Embryonic facial prominence (tissue), 1 donor: ENCODE results near the gene CTSW.
A peak's percentile ranks its signal among the peaks of the same experiment; 100 is the strongest.

ENCODE experiments used
- DNase-seq: peaks from one replicate; pipeline ENCODE4 v3.0.0-alpha.2; 2016; ENCODE audit errors: extremely low spot score

Gene CTSW

DNA sequence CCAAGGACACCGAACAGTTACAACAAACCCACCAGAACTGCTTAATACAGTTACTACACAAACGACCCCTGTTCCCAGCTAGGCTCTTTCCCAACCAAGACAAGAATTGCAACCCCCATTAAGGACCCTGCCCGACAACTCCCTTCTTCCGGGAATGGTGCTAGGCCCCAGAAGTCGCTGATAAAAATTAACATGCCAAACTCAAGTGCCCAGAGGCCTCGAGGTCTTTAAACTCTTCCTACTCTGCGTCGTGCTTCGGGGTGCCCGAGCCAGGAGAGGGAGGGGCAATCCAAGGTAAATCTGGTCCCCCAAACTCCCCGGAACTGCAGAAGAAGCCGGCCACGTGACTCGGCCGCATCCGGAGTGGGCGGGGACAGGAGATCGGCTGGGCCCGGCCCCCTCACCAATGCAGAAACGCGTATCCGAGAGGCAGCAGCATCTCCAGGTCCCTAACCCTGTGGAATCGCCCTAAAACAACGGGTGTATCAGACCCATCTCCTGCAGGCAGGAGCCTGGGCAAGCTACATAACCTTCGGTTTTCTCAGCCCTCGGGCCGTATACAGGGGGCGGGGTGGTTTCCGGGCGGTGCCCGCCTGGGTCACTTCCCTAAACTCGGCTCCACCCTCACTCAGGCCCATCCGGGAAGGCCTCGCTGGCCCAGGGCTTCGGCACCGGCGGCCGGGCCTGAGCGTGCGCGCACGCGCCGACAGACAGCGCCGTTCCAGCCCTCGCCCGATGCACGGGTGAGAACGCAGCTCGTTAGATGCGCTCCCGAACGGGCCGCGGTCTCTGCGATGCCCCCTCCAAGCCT lies 22.7 kb upstream of the CTSW start:
- DNase-seq = peak; percentile 4

DNA sequence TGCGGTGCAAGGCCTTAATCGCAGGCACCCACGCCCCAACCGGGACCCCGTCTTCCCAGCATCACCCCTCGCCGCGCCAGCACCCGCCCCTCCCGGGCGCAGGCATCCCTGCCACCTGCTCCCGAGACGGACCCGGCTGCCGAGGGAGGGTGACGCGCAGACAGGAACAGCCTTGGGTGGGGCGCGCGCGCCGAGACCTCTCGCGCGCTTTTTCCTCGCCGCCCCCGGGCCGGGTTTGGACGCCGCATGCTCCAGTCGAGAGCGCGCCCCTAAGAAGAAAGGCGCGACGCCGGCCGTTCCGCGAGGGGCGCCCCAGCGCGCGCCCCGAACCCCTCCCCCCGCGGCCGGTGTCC lies 22.2 kb upstream of the CTSW start:
- DNase-seq = no peak

DNA sequence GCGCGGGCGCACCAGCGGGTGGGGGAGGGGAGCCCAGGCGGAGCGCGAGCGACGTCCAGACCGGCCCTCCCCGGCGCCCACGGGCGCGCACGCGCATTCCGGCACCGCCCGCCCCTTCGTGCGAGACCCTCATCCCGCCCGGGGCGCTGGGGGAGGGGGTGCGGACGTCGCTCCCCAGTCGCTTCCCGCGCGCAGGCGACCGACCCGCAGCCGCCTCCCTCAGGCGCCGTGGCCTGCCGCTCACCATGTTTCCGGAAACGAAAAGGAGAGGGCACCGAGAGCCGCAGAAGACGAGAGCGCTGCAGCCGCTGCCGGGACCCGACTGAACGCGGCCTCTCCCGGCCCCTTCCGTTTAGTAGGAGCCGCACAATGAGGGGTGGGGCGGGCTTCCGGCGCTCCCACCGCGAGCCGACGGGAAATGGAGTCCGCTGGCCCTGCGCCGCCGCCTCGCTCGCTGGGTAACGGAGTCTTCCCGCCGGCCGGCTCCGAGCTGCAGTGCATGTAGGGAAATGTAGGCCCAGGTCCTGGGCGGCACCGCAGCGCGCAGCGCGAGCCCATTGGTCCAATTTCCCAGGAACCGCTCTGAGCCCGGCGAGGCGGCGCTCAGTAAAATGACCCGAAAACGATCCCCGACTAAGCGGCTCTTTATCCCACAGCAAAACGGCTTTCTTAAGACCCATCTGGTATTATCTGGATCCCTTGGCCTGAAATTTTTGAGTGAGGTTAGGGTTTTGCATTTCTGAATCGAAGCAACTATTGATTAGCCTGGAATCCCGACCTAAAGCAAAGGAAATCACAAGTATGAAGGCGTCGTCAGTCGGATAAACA lies 21.6 kb upstream of the CTSW start, which contains the start of gene CFL1:
Gene CFL1, minus strand, starts transcription at position 328 of the 828 bp plus-strand sequence. Its CDS starts 81 bp downstream, at position 247.
- DNase-seq = peak; percentile 95

DNA sequence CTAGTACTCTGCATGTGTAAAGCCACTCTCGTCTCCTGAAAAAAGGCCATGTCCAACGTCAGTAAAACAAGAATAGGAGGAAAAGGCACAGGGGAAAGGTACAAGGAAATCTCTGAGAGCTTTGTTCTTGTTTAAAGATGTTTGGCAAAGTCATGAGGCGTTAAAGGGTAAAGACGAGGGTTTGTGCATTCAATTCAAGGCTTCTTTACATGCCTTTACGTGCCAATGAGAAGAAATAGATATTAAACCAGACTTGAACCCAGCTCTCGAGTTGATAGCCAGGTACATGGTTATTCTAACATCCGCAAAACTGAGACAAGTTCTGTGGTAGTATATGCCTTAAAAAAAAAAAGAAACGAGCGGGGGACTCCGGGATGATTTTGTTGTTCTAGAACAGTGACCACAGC lies 21.0 kb upstream of the CTSW start:
- DNase-seq = no peak

DNA sequence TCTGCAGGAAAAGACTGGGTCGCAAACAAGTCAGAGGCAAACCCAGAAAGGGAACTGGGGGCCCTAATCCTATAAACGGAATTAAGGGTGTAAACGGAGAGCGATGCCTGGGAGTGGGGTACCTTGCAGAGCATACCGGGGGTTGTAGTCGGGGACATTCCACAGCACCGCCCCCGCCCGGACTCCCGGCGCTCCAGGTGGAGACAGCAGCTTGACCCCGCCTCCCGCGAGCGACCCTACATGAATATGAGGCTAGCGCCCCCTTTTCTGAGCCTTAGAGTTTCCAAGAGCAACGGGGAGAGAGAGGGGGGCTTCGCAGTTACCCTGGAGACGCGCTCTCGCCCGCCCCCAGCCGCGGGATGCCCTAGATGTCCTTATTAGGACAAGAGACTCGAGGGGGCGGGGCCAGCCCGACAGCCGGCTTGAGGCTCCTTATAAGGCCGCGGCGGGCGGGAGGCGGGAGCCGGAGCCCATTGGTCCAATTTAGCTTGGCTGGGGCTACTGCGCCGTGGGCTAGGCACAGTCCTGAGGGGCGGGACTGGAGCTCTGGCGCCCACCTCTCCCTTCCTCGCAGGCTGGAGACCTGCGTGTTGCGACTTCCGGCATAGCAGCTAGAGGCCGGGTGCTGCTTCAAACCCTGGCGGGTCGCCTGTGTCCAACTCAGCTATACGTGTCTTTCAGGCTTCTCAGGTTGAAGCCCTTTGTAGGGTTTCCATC lies 20.4 kb upstream of the CTSW start:
- peak; percentile 96 for DNase-seq

DNA sequence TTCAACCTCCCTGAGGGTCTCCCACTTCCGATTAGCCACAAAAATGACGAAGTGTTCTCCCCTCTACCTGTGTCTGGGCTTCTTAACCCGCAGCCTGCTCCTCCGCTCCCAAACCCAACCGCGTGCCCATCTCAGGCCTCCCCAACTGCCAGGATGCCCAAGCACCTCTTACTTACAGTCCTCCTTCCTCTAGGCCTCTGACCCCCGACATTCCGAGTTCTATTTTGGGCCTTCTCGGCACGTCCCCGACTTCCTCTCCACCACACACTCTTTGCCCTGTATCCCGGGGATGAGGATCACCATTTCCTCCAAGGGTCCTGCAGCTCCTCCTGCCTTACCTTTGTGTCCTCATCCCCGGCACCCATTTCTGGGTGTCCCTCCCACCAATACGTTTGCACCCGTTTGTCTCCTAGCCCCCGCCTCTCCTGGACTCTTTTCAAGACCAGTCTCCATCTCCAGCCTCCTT lies 19.8 kb upstream of the CTSW start:
- no peak for DNase-seq

DNA sequence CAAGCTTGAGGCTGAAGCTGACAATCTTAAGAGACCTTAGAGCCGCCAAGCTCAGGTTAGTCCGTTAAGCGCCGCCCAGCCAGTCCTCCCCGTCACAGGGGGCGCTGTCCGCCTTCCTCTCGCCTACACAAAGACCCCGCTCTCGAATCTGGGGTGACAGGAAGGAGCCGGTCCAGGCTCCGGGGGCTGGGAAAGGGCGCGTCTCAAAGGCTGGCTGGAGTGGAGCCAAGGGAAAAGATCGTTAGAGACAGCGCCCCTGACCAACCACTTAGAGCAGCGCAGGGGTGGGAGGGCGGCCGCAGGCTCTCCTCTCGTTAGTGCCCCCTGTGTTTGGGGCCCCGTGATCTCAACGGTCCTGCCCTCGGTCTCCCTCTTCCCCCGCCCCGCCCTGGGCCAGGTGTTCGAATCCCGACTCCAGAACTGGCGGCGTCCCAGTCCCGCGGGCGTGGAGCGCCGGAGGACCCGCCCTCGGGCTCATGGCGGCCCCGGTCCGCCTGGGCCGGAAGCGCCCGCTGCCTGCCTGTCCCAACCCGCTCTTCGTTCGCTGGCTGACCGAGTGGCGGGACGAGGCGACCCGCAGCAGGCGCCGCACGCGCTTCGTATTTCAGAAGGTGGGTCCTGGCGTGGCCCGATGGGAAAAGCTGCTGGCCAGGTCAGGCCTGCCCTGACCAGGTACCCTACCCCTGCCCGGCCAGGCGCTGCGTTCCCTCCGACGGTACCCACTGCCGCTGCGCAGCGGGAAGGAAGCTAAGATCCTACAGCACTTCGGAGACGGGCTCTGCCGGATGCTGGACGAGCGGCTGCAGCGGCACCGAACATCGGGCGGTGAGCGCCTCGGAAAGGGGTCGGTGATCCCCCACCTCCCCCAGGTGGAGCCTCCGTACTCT lies 19.1 kb upstream of the CTSW start, which contains the start of gene MUS81:
Gene MUS81, plus strand, starts transcription at position 156 of the 887 bp plus-strand sequence. Its CDS starts 321 bp downstream, at position 477.
- peak; percentile 93 for DNase-seq

DNA sequence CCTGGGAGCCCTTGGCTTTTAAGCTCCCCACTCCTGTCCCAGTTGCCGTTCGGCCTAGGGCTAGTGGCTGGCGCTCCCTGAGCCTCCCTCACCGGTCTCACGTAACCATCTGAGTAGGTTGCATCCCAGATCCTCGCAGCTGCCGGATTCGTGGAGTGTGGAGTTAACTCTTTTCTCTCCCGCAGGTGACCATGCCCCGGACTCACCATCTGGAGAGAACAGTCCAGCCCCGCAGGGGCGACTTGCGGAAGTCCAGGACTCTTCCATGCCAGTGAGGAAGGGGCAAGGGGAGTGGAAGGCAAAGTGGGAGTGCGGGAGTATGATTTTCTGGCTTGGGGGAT lies 18.5 kb upstream of the CTSW start:
- DNase-seq = peak; percentile 8

DNA sequence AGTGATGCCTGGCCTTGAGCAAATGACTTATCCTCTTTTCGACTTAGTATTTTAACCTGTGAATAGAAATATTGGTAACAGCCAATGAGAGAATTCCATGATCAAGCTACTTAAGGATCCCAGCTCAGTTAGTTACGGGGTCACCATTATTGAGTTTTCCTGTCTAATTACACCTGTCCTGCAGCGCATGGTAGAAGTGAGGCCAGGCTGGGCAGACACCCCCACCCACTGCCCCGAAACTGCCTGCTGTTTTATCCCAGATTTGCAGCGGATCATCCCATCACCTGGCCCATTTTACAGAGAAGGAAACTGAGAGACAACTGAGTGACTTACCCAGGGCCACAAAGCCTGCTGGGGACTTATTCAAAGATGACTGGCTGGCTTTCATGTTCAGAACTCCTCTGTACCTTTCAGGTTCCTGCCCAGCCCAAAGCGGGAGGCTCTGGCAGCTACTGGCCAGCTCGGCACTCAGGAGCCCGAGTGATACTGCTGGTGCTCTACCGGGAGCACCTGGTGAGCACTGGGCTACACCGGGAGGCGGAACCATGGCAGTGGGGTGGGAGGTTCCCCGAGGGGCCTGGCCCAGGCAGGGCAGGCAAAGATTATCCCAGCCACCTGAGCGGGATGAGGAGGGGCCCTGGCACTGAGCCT lies 18.0 kb upstream of the CTSW start:
- DNase-seq = no peak

DNA sequence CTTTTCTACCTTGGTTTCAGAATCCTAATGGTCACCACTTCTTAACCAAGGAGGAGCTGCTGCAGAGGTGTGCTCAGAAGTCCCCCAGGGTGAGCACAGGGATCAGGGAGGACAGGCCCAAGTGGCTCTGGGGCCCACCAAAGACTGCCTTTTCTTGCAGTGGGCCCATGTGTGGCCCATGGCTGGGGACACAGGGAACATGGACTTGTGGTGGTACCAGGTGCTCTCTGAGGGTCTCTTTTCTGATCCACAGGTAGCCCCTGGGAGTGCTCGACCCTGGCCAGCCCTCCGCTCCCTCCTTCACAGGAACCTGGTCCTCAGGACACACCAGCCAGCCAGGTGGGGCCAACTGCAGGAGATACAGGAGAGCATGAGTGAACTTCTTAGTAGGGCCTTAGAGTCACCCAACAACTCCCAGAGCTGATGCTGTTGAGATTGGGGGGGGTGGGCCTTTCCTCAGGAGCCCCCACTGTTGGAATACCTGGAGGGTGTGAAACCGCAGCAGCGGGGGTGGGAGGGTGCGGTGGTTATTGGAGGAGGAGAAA lies 17.4 kb upstream of the CTSW start:
- DNase-seq = no peak

DNA sequence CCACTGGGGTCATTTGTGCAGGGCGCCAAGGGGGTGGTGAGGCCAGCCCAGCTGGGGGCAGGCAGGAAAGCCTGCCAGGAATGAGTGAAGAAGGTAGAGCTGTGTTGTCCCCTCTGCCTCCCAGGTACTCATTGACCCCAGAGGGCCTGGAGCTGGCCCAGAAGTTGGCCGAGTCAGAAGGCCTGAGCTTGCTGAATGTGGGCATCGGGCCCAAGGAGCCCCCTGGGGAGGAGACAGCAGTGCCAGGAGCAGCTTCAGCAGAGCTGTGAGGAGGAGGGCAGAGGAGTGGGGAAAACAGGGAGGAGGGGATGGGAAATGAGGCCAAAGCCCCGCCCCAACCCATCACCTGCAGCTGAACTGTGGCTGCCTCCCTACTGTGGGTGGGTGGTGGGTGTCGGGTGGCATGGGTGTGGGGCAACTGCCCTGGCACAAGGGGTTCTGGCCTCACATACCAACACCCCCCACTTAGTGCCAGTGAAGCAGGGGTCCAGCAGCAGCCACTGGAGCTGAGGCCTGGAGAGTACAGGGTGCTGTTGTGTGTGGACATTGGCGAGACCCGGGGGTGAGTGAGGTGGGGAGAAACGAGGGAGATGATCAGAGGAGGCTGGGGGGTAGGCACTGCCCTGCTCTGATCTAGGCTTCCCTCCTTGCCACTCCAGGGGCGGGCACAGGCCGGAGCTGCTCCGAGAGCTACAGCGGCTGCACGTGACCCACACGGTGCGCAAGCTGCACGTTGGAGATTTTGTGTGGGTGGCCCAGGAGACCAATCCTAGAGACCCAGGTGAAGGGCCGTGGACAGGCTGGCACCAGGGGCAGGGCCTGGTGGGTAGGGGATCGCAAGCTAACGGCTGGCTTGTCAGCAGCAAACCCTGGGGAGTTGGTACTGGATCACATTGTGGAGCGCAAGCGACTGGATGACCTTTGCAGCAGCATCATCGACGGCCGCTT lies 16.4 kb upstream of the CTSW start:
- no peak for DNase-seq

DNA sequence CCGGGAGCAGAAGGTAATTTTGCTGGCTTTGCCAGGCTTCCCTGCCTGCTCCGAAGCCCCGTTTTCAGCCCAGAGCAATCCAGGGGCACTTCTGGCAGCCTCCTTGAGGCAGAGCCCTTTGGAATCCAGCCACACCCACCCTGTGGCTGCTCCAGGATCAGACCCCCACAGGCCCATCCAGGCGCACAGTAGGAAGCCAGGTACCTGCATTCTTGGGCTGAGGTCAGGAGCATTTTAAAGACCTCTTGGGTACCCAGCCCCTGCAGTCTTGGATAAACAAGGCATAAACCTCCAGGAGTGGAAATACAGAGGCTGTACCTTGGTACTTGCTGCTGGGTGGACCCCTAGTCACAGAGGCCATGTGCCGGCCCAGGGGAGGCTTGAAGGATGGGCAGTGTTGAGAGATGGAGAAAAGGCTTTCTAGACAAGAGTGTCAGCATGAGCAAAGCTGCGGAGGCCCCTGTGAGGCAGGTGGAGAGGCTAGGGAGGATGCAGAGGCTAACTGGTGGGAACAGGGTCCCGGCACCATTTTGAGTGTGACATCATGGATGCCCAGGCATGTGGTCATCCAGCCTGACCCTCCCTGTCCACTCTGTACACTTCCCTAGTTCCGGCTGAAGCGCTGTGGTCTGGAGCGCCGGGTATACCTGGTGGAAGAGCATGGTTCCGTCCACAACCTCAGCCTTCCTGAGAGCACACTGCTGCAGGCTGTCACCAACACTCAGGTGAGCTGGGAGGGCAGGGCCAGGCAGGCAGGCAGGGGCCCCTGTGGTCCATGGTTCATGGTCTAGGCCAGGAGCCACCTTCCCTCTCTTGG lies 15.5 kb upstream of the CTSW start:
- no peak for DNase-seq

DNA sequence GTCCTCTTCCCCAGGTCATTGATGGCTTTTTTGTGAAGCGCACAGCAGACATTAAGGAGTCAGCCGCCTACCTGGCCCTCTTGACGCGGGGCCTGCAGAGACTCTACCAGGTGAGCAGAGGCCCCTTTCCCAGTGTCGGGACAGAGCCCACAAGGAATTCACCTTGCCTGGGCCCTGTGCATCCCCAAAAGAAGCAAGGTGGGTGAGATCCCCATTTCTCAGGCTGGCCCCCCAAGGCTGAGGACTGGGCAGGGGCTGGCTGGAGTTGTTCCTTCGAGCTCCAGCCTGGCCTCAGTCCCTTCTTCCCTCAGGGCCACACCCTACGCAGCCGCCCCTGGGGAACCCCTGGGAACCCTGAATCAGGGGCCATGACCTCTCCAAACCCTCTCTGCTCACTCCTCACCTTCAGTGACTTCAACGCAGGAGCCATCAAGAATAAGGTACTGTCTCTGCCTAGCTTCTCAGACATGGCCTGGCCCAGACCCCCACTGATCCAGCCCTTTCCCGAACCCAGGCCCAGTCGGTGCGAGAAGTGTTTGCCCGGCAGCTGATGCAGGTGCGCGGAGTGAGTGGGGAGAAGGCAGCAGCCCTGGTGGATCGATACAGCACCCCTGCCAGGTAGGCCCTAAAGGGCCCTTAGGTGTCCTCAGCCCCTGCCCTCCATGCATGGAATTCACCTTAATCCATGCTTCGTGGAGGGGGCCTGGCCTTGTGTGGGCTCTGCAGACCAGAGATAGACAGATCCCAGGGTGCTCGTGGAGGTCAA lies 14.7 kb upstream of the CTSW start:
- DNase-seq = no peak

DNA sequence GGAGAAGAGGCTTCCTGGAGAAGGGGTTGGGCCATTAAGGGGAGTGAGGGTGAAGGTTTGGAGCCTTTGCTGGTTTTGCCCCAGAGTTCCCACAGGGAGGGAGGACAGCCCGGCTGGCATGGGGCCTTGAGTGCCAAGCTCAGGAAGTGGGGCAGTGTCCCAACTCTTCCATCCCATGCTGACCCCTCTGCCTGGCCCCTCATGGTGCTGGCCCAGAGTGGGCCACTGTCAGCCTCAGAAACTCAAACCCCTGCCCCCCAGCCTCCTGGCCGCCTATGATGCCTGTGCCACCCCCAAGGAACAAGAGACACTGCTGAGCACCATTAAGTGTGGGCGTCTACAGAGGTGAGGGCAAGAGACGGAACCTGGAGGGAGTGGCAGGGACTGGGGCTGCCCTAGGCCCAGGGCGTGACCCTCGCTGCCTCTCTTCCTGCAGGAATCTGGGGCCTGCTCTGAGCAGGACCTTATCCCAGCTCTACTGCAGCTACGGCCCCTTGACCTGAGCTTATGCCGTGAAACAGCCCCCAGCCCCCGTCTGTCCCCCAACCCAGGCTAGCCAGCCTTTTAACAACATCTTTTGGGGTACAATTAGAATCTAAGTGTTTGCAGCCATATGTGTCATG lies 14.0 kb upstream of the CTSW start:
- no peak for DNase-seq

DNA sequence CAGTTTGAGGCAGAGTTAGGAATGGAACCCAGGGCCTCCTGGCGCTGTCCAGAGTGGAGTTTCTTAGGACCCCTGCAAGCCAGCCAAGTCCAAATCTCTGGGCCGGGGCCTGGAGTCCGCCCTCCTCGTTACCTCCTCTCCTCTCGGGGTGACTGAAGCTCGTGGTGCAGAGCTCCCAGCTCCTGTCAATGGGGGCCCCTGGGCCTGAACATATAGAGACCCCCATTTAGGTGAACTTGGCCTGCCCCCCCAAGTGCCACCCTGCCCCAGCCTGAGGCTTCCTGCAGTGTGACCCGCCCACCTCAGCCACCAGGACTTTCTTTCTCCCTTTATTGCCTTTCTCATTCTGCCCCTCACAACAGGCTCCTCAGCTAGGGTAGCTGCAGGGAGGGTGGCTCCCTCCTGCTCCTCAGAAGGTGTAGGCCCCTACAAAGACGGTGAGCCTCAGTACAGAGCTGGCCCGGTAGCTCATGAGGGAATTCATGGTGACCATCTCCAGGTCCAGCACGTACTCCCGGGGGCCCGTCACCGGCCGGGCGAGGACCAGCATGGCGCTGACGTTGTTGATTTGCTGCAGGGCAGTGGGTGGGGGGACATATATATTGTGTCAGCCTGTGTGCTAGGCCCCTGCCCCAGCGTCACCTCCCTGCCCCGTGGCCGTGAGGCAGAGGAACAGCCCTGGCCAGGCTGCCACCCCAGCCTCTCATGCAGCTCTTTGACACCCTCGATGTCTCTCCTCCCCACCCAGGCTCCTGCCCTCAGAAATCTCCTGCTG lies 12.9 kb upstream of the CTSW start:
- no peak for DNase-seq
